Endometrial microvascular endothelial cells (primary cell): ENCODE measurements around the gene MYCL. TPM values are rescaled to one million over a fixed set of nuclear protein-coding genes. Genes with fewer than 3 reads are reported as not detected.

Experiments used
- in situ Hi-C: cut with HindIII; loops from 2 replicates; pipeline ENCODE4 v1.10.0; 2017; ENCODE audit warnings: low sequenced_read_pairs, low pct_unique_long_range_greater_than_20kb; ENCODE audit errors: inconsistent ontology term
- total RNA-seq: library from RNA; depleted of rRNA; stranded (reverse); fragments of >200 nt; gene quantifications from one replicate; pipeline ENCODE4 v1.2.3, GENCODE V29; 2015; ENCODE audit errors: inconsistent ontology term

Gene MYCL
- not detected for total RNA-seq

GRCh38 chr1:39901714-39902459 is at the start of gene MYCL:
Gene MYCL, minus strand, starts transcription at chr1:39901917. Its CDS starts 483 bp downstream, at chr1:39901434.
- in situ Hi-C loops: no loop called here

- in situ Hi-C loops: no loop called here
Measured at GRCh38 chr1:39949891-39950290, 48.2 kb upstream of the MYCL start.

- in situ Hi-C loops: no loop called here
Measured at GRCh38 chr1:39947260-39947659, 45.5 kb upstream of the MYCL start.

GRCh38 chr1:39946216-39946615 is 44.5 kb upstream of the MYCL start:
- in situ Hi-C loops: no loop called here

GRCh38 chr1:39944410-39945112 is 42.8 kb upstream of the MYCL start:
- in situ Hi-C loops: no loop called here

- in situ Hi-C loops: no loop called here
Measured at GRCh38 chr1:39943471-39944290, 42.0 kb upstream of the MYCL start.

GRCh38 chr1:39940980-39941871 is 39.5 kb upstream of the MYCL start:
- in situ Hi-C loops: no loop called here

- in situ Hi-C loops: no loop called here
Measured at GRCh38 chr1:39940253-39940652, 38.5 kb upstream of the MYCL start.

GRCh38 chr1:39938856-39939255 is 37.1 kb upstream of the MYCL start:
- in situ Hi-C loops: no loop called here

- in situ Hi-C loops: no loop called here
Measured at GRCh38 chr1:39936724-39937491, 35.2 kb upstream of the MYCL start.

GRCh38 chr1:39933956-39934941 is 32.5 kb upstream of the MYCL start:
- in situ Hi-C loops: no loop called here

- in situ Hi-C loops: no loop called here
Measured at GRCh38 chr1:39928809-39929587, 27.3 kb upstream of the MYCL start.

- in situ Hi-C loops: no loop called here
Measured at GRCh38 chr1:39927538-39927937, 25.8 kb upstream of the MYCL start.

- in situ Hi-C loops: no loop called here
Measured at GRCh38 chr1:39926820-39927219, 25.1 kb upstream of the MYCL start.

- in situ Hi-C loops: no loop called here
Measured at GRCh38 chr1:39926343-39926793, 24.7 kb upstream of the MYCL start.

- in situ Hi-C loops: no loop called here
Measured at GRCh38 chr1:39925721-39926342, 24.1 kb upstream of the MYCL start.
